ENCODE measurements around the gene UNC45B.

DNA sequence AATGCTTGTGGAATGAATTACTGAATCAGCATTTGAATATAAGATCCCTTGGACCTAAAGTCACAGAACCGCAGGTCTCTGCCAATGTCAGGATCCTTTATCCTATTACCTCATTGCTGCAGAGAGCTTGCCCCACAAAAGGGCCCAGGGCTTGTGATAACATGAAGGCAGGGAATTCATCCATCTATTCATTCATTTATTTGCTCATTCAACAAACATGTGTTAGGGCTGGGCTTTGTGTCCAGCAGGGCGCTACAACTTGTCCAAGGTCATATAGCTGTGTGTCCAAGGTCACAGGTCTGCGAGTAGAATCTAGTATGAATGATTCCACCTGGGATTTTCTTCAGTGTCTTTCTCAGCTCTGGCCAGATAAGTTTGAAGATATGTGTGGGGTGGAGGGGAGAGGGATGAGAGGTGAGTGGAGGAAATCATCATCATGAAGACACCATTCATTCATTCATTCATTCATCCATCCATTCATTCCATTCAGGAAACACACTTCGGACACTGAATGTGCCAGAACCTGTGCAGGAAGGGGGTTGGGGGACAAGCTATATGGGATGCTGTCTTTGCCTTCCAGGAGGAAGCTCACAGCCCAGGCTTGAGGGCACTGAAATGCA lies 1.3 kb upstream of the UNC45B start:
- TF ChIP-seq, protein P1, sequence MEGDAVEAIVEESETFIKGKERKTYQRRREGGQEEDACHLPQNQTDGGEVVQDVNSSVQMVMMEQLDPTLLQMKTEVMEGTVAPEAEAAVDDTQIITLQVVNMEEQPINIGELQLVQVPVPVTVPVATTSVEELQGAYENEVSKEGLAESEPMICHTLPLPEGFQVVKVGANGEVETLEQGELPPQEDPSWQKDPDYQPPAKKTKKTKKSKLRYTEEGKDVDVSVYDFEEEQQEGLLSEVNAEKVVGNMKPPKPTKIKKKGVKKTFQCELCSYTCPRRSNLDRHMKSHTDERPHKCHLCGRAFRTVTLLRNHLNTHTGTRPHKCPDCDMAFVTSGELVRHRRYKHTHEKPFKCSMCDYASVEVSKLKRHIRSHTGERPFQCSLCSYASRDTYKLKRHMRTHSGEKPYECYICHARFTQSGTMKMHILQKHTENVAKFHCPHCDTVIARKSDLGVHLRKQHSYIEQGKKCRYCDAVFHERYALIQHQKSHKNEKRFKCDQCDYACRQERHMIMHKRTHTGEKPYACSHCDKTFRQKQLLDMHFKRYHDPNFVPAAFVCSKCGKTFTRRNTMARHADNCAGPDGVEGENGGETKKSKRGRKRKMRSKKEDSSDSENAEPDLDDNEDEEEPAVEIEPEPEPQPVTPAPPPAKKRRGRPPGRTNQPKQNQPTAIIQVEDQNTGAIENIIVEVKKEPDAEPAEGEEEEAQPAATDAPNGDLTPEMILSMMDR (IDR thresholded peaks at IDR 0.05; ENCODE audit: insufficient read depth, low read length) = no peak
- TF ChIP-seq POLR2AphosphoS5 (IDR thresholded peaks at IDR 0.05; ENCODE audit: low read depth) (no peak), SPI1 (IDR thresholded peaks at IDR 0.05; ENCODE audit: borderline replicate concordance, low read depth) (no peak)
- TF ChIP-seq, protein P2, sequence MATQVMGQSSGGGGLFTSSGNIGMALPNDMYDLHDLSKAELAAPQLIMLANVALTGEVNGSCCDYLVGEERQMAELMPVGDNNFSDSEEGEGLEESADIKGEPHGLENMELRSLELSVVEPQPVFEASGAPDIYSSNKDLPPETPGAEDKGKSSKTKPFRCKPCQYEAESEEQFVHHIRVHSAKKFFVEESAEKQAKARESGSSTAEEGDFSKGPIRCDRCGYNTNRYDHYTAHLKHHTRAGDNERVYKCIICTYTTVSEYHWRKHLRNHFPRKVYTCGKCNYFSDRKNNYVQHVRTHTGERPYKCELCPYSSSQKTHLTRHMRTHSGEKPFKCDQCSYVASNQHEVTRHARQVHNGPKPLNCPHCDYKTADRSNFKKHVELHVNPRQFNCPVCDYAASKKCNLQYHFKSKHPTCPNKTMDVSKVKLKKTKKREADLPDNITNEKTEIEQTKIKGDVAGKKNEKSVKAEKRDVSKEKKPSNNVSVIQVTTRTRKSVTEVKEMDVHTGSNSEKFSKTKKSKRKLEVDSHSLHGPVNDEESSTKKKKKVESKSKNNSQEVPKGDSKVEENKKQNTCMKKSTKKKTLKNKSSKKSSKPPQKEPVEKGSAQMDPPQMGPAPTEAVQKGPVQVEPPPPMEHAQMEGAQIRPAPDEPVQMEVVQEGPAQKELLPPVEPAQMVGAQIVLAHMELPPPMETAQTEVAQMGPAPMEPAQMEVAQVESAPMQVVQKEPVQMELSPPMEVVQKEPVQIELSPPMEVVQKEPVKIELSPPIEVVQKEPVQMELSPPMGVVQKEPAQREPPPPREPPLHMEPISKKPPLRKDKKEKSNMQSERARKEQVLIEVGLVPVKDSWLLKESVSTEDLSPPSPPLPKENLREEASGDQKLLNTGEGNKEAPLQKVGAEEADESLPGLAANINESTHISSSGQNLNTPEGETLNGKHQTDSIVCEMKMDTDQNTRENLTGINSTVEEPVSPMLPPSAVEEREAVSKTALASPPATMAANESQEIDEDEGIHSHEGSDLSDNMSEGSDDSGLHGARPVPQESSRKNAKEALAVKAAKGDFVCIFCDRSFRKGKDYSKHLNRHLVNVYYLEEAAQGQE (IDR thresholded peaks at IDR 0.05; ENCODE audit: insufficient replicate concordance, low read depth) = no peak
